ENCODE measurements around the gene CSH2. TPM values are rescaled to one million over a fixed set of nuclear protein-coding genes. Genes with fewer than 3 reads are reported as not detected.
A peak's percentile ranks its signal among the peaks of the same experiment; 100 is the strongest.

Gene CSH2
- polyA plus RNA-seq, 1 experiment: not detected

GRCh38 chr17:63854709-63855108 is 18.8 kb downstream of the CSH2 start:
- ChIA-PET CTCF (interaction anchor here (1.0 to 4.7 kb wide), 4 partner anchors 8 to 27 kb away, joined by 3 to 28 read pairs (median 5); partner anchors contain the start of gene GH2), POLR2A (no interaction called here)
- Histone ChIP-seq H3K4me3 (ENCODE audit: low read depth, low read length) (no peak overlapping the region), H3K36me3 (ENCODE audit: control insufficient read depth, insufficient read depth, low read length) (no peaks in the 10 kb centered on the region), H3K27me3 (ENCODE audit: control insufficient read depth, insufficient read depth, low read length) (peaks cover 10% of the 10 kb centered on the region)
- no peak for TF ChIP-seq CTCF (IDR thresholded peaks at IDR 0.05; ENCODE audit: insufficient read depth, low read depth, low read length)
- no peak for DNase-seq (ENCODE audit: low read depth)

- no peaks in the 10 kb centered on the region for H3K36me3 ChIP-seq (ENCODE audit: control insufficient read depth, insufficient read depth, low read length)
- no peak for DNase-seq (ENCODE audit: low read depth)
- H3K27me3 ChIP-seq (ENCODE audit: control insufficient read depth, insufficient read depth, low read length): peaks cover 7% of the 10 kb centered on the region
- POLR2A ChIA-PET: no interaction called here
- H3K4me3 ChIP-seq (ENCODE audit: low read depth, low read length): no peak overlapping the region
- TF ChIP-seq CTCF (IDR thresholded peaks at IDR 0.05; ENCODE audit: insufficient read depth, low read depth, low read length): no peak
- CTCF ChIA-PET: interaction anchor here (0.7 to 4.7 kb wide), 2 partner anchors 9 to 12 kb away, joined by 4 to 28 read pairs; no protein-coding TSS in a partner anchor
Measured at GRCh38 chr17:63853260-63853659, 20.2 kb downstream of the CSH2 start.

GRCh38 chr17:63850401-63850800 is 23.1 kb downstream of the CSH2 start:
- TF ChIP-seq CTCF (IDR thresholded peaks at IDR 0.05; ENCODE audit: insufficient read depth, low read depth, low read length): no peak
- Histone ChIP-seq H3K27me3 (ENCODE audit: control insufficient read depth, insufficient read depth, low read length) (peaks cover 6% of the 10 kb centered on the region), H3K36me3 (ENCODE audit: control insufficient read depth, insufficient read depth, low read length) (no peaks in the 10 kb centered on the region), H3K4me3 (ENCODE audit: low read depth, low read length) (no peak overlapping the region)
- no peak for DNase-seq (ENCODE audit: low read depth)
- ChIA-PET CTCF (interaction anchor here (1.4 kb wide), 1 partner anchor 15 kb away, joined by 6 read pairs; no protein-coding TSS in a partner anchor), POLR2A (no interaction called here)

- Histone ChIP-seq H3K4me3 (ENCODE audit: low read depth, low read length) (peak overlapping the region; percentile 32), H3K27me3 (ENCODE audit: control insufficient read depth, insufficient read depth, low read length) (peaks cover 3% of the 10 kb centered on the region), H3K36me3 (ENCODE audit: control insufficient read depth, insufficient read depth, low read length) (no peaks in the 10 kb centered on the region)
- DNase-seq (ENCODE audit: low read depth): no peak
- CTCF ChIA-PET: interaction anchor here (0.6 to 4.0 kb wide), 12 partner anchors 11 to 447 kb away, joined by 3 to 36 read pairs (median 3); no protein-coding TSS in a partner anchor
- POLR2A ChIA-PET: no interaction called here
- peak; percentile 74 for TF ChIP-seq CTCF (IDR thresholded peaks at IDR 0.05; ENCODE audit: insufficient read depth, low read depth, low read length)
Measured at GRCh38 chr17:63848834-63849689, 24.4 kb downstream of the CSH2 start.

- POLR2A ChIA-PET: no interaction called here
- TF ChIP-seq CTCF (IDR thresholded peaks at IDR 0.05; ENCODE audit: insufficient read depth, low read depth, low read length): no peak
- CTCF ChIA-PET: interaction anchor here (1.0 to 4.0 kb wide), 4 partner anchors 7 to 41 kb away, joined by 3 to 36 read pairs (median 17); no protein-coding TSS in a partner anchor
- peaks cover 2% of the 10 kb centered on the region for H3K27me3 ChIP-seq (ENCODE audit: control insufficient read depth, insufficient read depth, low read length)
- H3K36me3 ChIP-seq (ENCODE audit: control insufficient read depth, insufficient read depth, low read length): no peaks in the 10 kb centered on the region
- H3K4me3 ChIP-seq (ENCODE audit: low read depth, low read length): no peak overlapping the region
- no peak for DNase-seq (ENCODE audit: low read depth)
Measured at GRCh38 chr17:63847525-63848249, 25.8 kb downstream of the CSH2 start.
